MM.1S (cell line): ENCODE data around the gene ISOC1.

Source experiments
- DNase-seq: peaks from one replicate; pipeline ENCODE4 v3.0.0-alpha.2; 2015
- H2AFZ ChIP-seq: fragments of 300-600 bp; sonication (generic); 2 replicates; pipeline ENCODE4 v1.6.0; 2016; ENCODE audit warnings: antibody characterized with exemption, low read length
- H3F3A ChIP-seq: fragments of 300-600 bp; sonication (generic); 2 replicates; pipeline ENCODE4 v1.6.1; 2016; ENCODE audit warnings: mild to moderate bottlenecking, antibody characterized with exemption, low read length, moderate library complexity, mixed read lengths; ENCODE audit not compliant: insufficient read depth
- H3K27ac ChIP-seq: fragments of 300-600 bp; sonication (generic); 2 replicates; pipeline ENCODE4 v1.5.1; 2016; ENCODE audit warnings: mild to moderate bottlenecking, low read length
- H3K27me3 ChIP-seq: fragments of 300-600 bp; sonication (generic); replicated peaks from 2 replicates; pipeline ENCODE4 v1.6.0; 2016; ENCODE audit warnings: low read length; ENCODE audit not compliant: insufficient read depth
- H3K36me3 ChIP-seq: fragments of 300-600 bp; sonication (generic); replicated peaks from 2 replicates; pipeline ENCODE4 v1.6.1; 2016; ENCODE audit warnings: mild to moderate bottlenecking, low read length, mixed read lengths; ENCODE audit not compliant: insufficient read depth
- H3K4me1 ChIP-seq: fragments of 300-600 bp; sonication (generic); 2 replicates; pipeline ENCODE4 v1.6.1; 2016; ENCODE audit warnings: low read length, mixed read lengths
- H3K4me2 ChIP-seq: fragments of 300-600 bp; sonication (generic); 2 replicates; pipeline ENCODE4 v1.6.0; 2016; ENCODE audit warnings: low read depth, low read length
- H3K4me3 ChIP-seq: fragments of 300-600 bp; sonication (generic); 2 replicates; pipeline ENCODE4 v1.5.1; 2016; ENCODE audit warnings: low read length, mixed read lengths
- H3K79me2 ChIP-seq: fragments of 300-600 bp; sonication (generic); 2 replicates; pipeline ENCODE4 v1.6.1; 2016; ENCODE audit warnings: mixed run types, low read length, mixed read lengths
- H3K9ac ChIP-seq: fragments of 300-600 bp; sonication (generic); 2 replicates; pipeline ENCODE4 v1.6.1; 2016; ENCODE audit warnings: low read length, mixed read lengths
- H3K9me2 ChIP-seq: fragments of 300-600 bp; sonication (generic); replicated peaks from 2 replicates; pipeline ENCODE4 v1.6.1; 2016; ENCODE audit warnings: mild to moderate bottlenecking, low read length, mixed read lengths; ENCODE audit not compliant: insufficient read depth
- H3K9me3 ChIP-seq: fragments of 300-600 bp; sonication (generic); replicated peaks from 2 replicates; pipeline ENCODE4 v1.6.1; 2016; ENCODE audit warnings: mild to moderate bottlenecking, low read length, mixed read lengths; ENCODE audit not compliant: insufficient read depth
- H4K20me1 ChIP-seq: fragments of 300-600 bp; sonication (generic); 2 replicates; pipeline ENCODE4 v1.6.1; 2016; ENCODE audit warnings: mild to moderate bottlenecking, low read length, moderate library complexity, mixed read lengths; ENCODE audit not compliant: insufficient read depth
- EZH2 ChIP-seq: fragments of 300-600 bp; sonication (generic); optimal IDR thresholded peaks from 2 replicates; pipeline ENCODE3; 2017; ENCODE audit warnings: low read depth, mild to moderate bottlenecking, antibody characterized with exemption, low read length, mixed read lengths
- EZH2phosphoT487 ChIP-seq: fragments of 300-600 bp; sonication (generic); IDR thresholded peaks from 2 replicates; pipeline ENCODE4 v1.6.1; 2018; ENCODE audit warnings: antibody characterized with exemption, low read length
- TF ChIP-seq, protein P1 (sequence below): fragments of 300-600 bp; sonication (generic); IDR thresholded peaks from 2 replicates; pipeline ENCODE4 v1.5.1; 2016; ENCODE audit warnings: antibody characterized with exemption, low read length, mixed read lengths

Gene ISOC1

DNA sequence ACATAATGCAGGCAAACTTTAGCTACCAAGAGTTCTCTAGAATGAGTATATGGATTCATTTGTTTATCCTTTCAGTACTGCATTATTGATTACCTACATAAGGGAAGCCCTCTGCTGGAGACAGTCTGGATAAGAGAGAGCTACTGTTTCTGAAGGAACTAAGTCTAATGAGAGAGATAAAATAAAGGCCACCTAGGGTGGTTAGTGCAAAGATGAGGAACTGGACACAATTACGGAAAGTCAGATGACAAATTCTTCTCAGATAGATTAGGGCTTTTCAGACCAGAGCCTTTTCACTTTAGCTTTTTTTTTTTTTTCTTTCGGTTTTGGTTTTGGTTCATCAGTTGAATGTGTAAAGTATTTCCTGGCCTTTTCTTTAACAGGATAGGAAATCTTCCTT lies 31.3 kb downstream of the ISOC1 start:
- no peaks in the 10 kb centered on the region for H3K9me2 ChIP-seq
- no peaks in the 10 kb centered on the region for H4K20me1 ChIP-seq
- peak overlapping the region; percentile 91 for H3K4me2 ChIP-seq
- peak overlapping the region; percentile 74 for H3K27ac ChIP-seq
- peak; percentile 83 for DNase-seq
- H3K4me3 ChIP-seq: peak overlapping the region; percentile 54
- H3K79me2 ChIP-seq: no peaks in the 10 kb centered on the region
- H3F3A ChIP-seq: peaks cover 19% of the 10 kb centered on the region
- H3K4me1 ChIP-seq: peaks cover 15% of the 10 kb centered on the region
- peak overlapping the region; percentile 88 for H2AFZ ChIP-seq
- no peaks in the 10 kb centered on the region for H3K9me3 ChIP-seq
- TF ChIP-seq EZH2 (no peak), EZH2phosphoT487 (no peak)
- TF ChIP-seq, protein P1, sequence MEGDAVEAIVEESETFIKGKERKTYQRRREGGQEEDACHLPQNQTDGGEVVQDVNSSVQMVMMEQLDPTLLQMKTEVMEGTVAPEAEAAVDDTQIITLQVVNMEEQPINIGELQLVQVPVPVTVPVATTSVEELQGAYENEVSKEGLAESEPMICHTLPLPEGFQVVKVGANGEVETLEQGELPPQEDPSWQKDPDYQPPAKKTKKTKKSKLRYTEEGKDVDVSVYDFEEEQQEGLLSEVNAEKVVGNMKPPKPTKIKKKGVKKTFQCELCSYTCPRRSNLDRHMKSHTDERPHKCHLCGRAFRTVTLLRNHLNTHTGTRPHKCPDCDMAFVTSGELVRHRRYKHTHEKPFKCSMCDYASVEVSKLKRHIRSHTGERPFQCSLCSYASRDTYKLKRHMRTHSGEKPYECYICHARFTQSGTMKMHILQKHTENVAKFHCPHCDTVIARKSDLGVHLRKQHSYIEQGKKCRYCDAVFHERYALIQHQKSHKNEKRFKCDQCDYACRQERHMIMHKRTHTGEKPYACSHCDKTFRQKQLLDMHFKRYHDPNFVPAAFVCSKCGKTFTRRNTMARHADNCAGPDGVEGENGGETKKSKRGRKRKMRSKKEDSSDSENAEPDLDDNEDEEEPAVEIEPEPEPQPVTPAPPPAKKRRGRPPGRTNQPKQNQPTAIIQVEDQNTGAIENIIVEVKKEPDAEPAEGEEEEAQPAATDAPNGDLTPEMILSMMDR: no peak
- H3K27me3 ChIP-seq: no peaks in the 10 kb centered on the region
- H3K36me3 ChIP-seq: no peaks in the 10 kb centered on the region
- peak overlapping the region; percentile 38 for H3K9ac ChIP-seq

DNA sequence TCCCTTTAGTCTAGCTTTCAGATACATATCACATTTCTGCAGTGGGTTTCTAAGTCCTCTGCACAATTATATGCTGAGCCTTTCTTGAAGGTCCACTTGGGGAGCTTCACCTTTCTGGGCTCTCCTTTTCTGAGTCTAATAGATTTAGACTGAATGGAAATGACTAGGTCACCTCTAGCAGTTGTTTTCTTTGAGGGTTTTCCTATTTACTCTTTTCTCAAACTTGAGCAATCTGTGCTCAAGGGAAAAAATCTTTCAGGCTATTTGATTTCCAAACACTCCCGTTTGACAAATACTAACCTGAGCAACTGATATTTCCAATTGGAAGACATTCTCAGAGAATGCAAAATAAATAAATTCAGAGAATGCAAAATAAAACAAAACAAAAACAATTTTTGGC lies 39.0 kb downstream of the ISOC1 start:
- Histone ChIP-seq H3K9me2 (no peaks in the 10 kb centered on the region), H2AFZ (no peak overlapping the region), H4K20me1 (no peaks in the 10 kb centered on the region), H3K27me3 (no peaks in the 10 kb centered on the region), H3K4me1 (no peaks in the 10 kb centered on the region), H3K9me3 (no peaks in the 10 kb centered on the region), H3K4me3 (no peak overlapping the region), H3K27ac (no peak overlapping the region), H3K36me3 (no peaks in the 10 kb centered on the region), H3K4me2 (no peak overlapping the region), H3K79me2 (no peaks in the 10 kb centered on the region), H3F3A (no peaks in the 10 kb centered on the region), H3K9ac (no peak overlapping the region)
- TF ChIP-seq EZH2: no peak
- TF ChIP-seq, protein P1: no peak
- TF ChIP-seq EZH2phosphoT487: no peak
- no peak for DNase-seq

DNA sequence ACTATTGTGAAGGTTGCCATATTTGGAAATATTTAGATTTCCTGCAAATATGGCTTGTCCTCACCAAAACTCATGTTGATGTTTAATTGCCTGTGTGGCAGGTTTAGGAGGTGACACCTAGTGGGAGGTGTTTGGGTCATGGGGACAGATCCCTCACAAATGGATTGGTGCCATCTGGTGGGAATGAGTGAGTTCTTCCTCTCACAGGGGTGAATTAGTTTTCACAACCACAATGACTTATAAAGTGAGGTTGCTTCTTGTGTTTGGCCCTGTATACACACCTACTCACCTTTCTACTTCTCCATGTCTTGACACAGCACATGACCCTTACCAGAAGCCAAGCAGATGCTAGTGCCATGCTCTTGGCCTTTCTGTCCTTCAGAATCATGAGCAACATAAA lies 41.1 kb downstream of the ISOC1 start:
- Histone ChIP-seq H3K9me2 (no peaks in the 10 kb centered on the region), H3K79me2 (no peaks in the 10 kb centered on the region), H3K4me1 (no peaks in the 10 kb centered on the region), H3K27me3 (no peaks in the 10 kb centered on the region), H3K36me3 (no peaks in the 10 kb centered on the region), H3K4me3 (no peak overlapping the region), H3K4me2 (no peak overlapping the region), H4K20me1 (no peaks in the 10 kb centered on the region), H2AFZ (no peak overlapping the region), H3F3A (no peaks in the 10 kb centered on the region), H3K9ac (no peak overlapping the region), H3K9me3 (no peaks in the 10 kb centered on the region), H3K27ac (no peak overlapping the region)
- peak; percentile 9 for DNase-seq
- TF ChIP-seq, protein P1: peak; percentile 22; the same call in 1 of the 2 replicates
- no peak for TF ChIP-seq EZH2
- TF ChIP-seq EZH2phosphoT487: no peak
